Measurements from ENCODE around the gene CDC42. TPM values are rescaled to one million over a fixed set of nuclear protein-coding genes. Genes with fewer than 3 reads are reported as not detected.

Gene CDC42
- polyA plus RNA-seq, 3 donors: 210 to 731 (median 606) TPM

DNA sequence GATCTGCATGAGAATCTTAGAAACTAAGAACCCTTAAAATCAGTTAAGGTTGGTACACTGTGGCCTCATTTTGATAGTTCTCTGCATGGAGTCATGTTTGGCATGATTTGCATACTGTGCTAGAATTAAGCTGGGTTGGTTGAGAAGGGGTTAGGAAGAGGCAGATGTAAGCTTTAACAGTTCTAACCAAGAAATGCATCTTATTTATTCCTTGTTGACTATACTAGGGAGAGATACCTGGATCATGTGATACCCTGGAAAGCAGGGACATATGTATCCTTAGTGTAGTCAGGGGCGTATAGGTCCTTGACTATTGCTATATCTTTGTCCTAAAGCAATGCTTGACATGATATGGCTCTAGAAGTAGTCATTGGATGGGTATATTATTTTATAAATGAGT lies 41.0 kb downstream of the CDC42 start:
- WGBS (ENCODE audit: insufficient coverage): 80% methylated on average over 1 of the region's 1 CpG
- no peak for DNase-seq
- Mint-ChIP-seq H3K9me3 (no peaks in the 10 kb centered on the region), H3K4me3 (no peak overlapping the region), H3K36me3 (peaks cover 73 to 91% of the 10 kb centered on the region in 2 donors), H3K27ac (peak overlapping the region in 1 of 7 donors; percentile 54), H3K4me1 (peaks cover 31% of the 10 kb centered on the region), H3K27me3 (ENCODE audit: low read depth in 3 of 3) (no peaks in the 10 kb centered on the region)
- Histone ChIP-seq H3K36me3 (replicated peaks in 1 of 2; ENCODE audit: control insufficient read depth in 1 of 2, insufficient read depth in 2 of 2, low read length in 2 of 2) (peaks cover 69 to 90% of the 10 kb centered on the region in 2 donors), H3K9me3 (replicated peaks in 1 of 2; ENCODE audit: control insufficient read depth in 1 of 2, insufficient read depth in 1 of 2, low read length in 2 of 2) (no peaks in the 10 kb centered on the region), H3K4me3 (replicated peaks in 1 of 3; ENCODE audit: low read depth in 2 of 3, low read length in 3 of 3) (no peak overlapping the region), H4K20me1 (ENCODE audit: insufficient read depth, low read length) (peaks cover 100% of the 10 kb centered on the region), H2AFZ (ENCODE audit: insufficient read depth, low read depth, low read length, poor library complexity, severe bottlenecking) (no peak overlapping the region), H3K9ac (ENCODE audit: insufficient read depth, low read length, poor library complexity, severe bottlenecking) (no peak overlapping the region), H3K4me1 (ENCODE audit: control insufficient read depth in 1 of 2, insufficient read depth in 2 of 2, low read length in 2 of 2) (peaks cover 23 to 27% of the 10 kb centered on the region in 2 donors), H3K79me2 (ENCODE audit: insufficient read depth, low read length) (peaks cover 91% of the 10 kb centered on the region), H3K27ac (ENCODE audit: low read depth in 1 of 2, low read length in 2 of 2) (no peak overlapping the region), H3K4me2 (replicated peaks; ENCODE audit: extremely low read depth, low read length, poor library complexity, severe bottlenecking) (no peak overlapping the region), H3K27me3 (ENCODE audit: control insufficient read depth in 2 of 2, insufficient read depth in 2 of 2, low read length in 2 of 2) (no peaks in the 10 kb centered on the region)
- no peak for TF ChIP-seq CTCF (IDR thresholded peaks at IDR 0.05)
- intact Hi-C loops (cut with micrococcal nuclease): no loop called here

DNA sequence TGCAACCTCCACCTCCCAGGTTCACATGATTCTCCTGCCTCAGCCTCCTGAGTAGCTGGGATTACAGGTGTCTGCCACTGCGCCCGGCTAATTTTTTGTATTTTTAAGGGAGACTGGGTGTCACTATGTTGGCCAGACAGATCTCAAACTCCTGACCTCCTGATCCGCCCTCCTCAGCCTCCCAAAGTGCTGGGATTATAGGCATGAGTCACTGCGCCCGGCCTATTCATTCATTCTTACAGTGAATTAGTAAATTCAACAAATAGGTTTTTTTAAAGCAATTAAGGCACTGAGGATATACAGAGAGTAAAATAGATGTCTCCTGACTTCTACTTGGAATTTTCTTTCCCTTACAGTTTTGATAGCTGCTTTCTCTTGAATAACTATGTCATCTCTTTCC lies 43.5 kb downstream of the CDC42 start:
- H3K27ac Mint-ChIP-seq: no peak overlapping the region
- no peaks in the 10 kb centered on the region for H3K27me3 Mint-ChIP-seq (ENCODE audit: low read depth in 3 of 3)
- peaks cover 100% of the 10 kb centered on the region for H4K20me1 ChIP-seq (ENCODE audit: insufficient read depth, low read length)
- no peaks in the 10 kb centered on the region for H3K9me3 Mint-ChIP-seq
- H3K4me2 ChIP-seq (replicated peaks; ENCODE audit: extremely low read depth, low read length, poor library complexity, severe bottlenecking): no peak overlapping the region
- no peak for DNase-seq
- H3K4me3 ChIP-seq (replicated peaks in 1 of 3; ENCODE audit: low read depth in 2 of 3, low read length in 3 of 3): no peak overlapping the region
- H2AFZ ChIP-seq (ENCODE audit: insufficient read depth, low read depth, low read length, poor library complexity, severe bottlenecking): no peak overlapping the region
- no peak overlapping the region for H3K9ac ChIP-seq (ENCODE audit: insufficient read depth, low read length, poor library complexity, severe bottlenecking)
- TF ChIP-seq CTCF (IDR thresholded peaks at IDR 0.05): no peak
- peaks cover 62 to 91% of the 10 kb centered on the region in 2 donors for H3K36me3 ChIP-seq (replicated peaks in 1 of 2; ENCODE audit: control insufficient read depth in 1 of 2, insufficient read depth in 2 of 2, low read length in 2 of 2)
- H3K79me2 ChIP-seq (ENCODE audit: insufficient read depth, low read length): peaks cover 91% of the 10 kb centered on the region
- peaks cover 72 to 89% of the 10 kb centered on the region in 2 donors for H3K36me3 Mint-ChIP-seq
- no peaks in the 10 kb centered on the region for H3K27me3 ChIP-seq (ENCODE audit: control insufficient read depth in 2 of 2, insufficient read depth in 2 of 2, low read length in 2 of 2)
- no peak overlapping the region for H3K4me3 Mint-ChIP-seq
- intact Hi-C loops (cut with micrococcal nuclease): no loop called here
- no peak overlapping the region for H3K27ac ChIP-seq (ENCODE audit: low read depth in 1 of 2, low read length in 2 of 2)
- no peaks in the 10 kb centered on the region for H3K9me3 ChIP-seq (replicated peaks in 1 of 2; ENCODE audit: control insufficient read depth in 1 of 2, insufficient read depth in 1 of 2, low read length in 2 of 2)
- peaks cover 31% of the 10 kb centered on the region for H3K4me1 Mint-ChIP-seq
- no CpG with 5 or more reads among the region's 5 CpGs for WGBS (ENCODE audit: insufficient coverage)
- H3K4me1 ChIP-seq (ENCODE audit: control insufficient read depth in 1 of 2, insufficient read depth in 2 of 2, low read length in 2 of 2): peaks cover 8 to 11% of the 10 kb centered on the region in 2 donors
